Trophoblast cell (in vitro differentiated cells and primary cell): ENCODE measurements around the gene SLC6A18.

Source experiments
- DNase-seq, 2 donors: peaks; one replicate each; pipeline ENCODE4 v3.0.0-alpha.2; 2016
- H2AFZ ChIP-seq: 2 replicates; pipeline ENCODE4 v1.6.1; 2013; ENCODE audit warnings: low read length, moderate library complexity, mild to moderate bottlenecking; ENCODE audit not compliant: insufficient read depth, poor library complexity
- H2AK5ac ChIP-seq: 2 replicates; pipeline ENCODE4 v1.6.1; 2013; ENCODE audit warnings: mild to moderate bottlenecking, low read length
- H2BK120ac ChIP-seq: 2 replicates; pipeline ENCODE4 v1.6.1; 2013; ENCODE audit warnings: low read length, mild to moderate bottlenecking, moderate library complexity; ENCODE audit not compliant: insufficient read depth, poor library complexity
- H2BK12ac ChIP-seq: 2 replicates; pipeline ENCODE4 v1.6.1; 2013; ENCODE audit warnings: mild to moderate bottlenecking, low read length, moderate library complexity
- H2BK5ac ChIP-seq: 2 replicates; pipeline ENCODE4 v1.6.1; 2013; ENCODE audit warnings: low read length, low read depth, moderate library complexity, mild to moderate bottlenecking; ENCODE audit not compliant: poor library complexity
- H3K14ac ChIP-seq: 2 replicates; pipeline ENCODE4 v1.6.1; 2013; ENCODE audit warnings: mild to moderate bottlenecking, low read length
- H3K18ac ChIP-seq: 2 replicates; pipeline ENCODE4 v1.6.1; 2013; ENCODE audit warnings: mild to moderate bottlenecking, low read length
- H3K23ac ChIP-seq: 2 replicates; pipeline ENCODE4 v1.6.1; 2013; ENCODE audit warnings: low read length
- H3K27ac ChIP-seq: 2 replicates; pipeline ENCODE4 v1.5.1; 2013; ENCODE audit warnings: low read depth, mild to moderate bottlenecking, inconsistent platforms, low read length, moderate library complexity
- H3K27me3 ChIP-seq: 2 replicates; pipeline ENCODE4 v1.6.1; 2013; ENCODE audit warnings: inconsistent platforms, mild to moderate bottlenecking, low read length, moderate library complexity; ENCODE audit not compliant: insufficient read depth
- H3K36me3 ChIP-seq, 2 experiments: 1 replicate in 1 of 2; 2 replicates in 1 of 2; pipeline ENCODE4 v1.6.1; 2013; ENCODE audit warnings: low read length in 2 of 2, mild to moderate bottlenecking in 2 of 2, moderate library complexity in 1 of 2; ENCODE audit not compliant: insufficient read depth in 2 of 2, control insufficient read depth in 1 of 2
- H3K4ac ChIP-seq: 2 replicates; pipeline ENCODE4 v1.6.1; 2013; ENCODE audit warnings: low read depth, mild to moderate bottlenecking, low read length, moderate library complexity
- H3K4me1 ChIP-seq, 2 experiments: 1 replicate in 1 of 2; 2 replicates in 1 of 2; pipeline ENCODE4 v1.6.1; 2013; ENCODE audit warnings: low read length in 2 of 2, mild to moderate bottlenecking in 2 of 2, moderate library complexity in 1 of 2; ENCODE audit not compliant: insufficient read depth in 2 of 2, control insufficient read depth in 1 of 2
- H3K4me2 ChIP-seq: 2 replicates; pipeline ENCODE4 v1.6.1; 2013; ENCODE audit warnings: inconsistent platforms, mild to moderate bottlenecking, low read length, moderate library complexity
- H3K4me3 ChIP-seq: 2 replicates; pipeline ENCODE4 v1.5.1; 2013; ENCODE audit warnings: mild to moderate bottlenecking, low read depth, low read length, inconsistent platforms
- H3K79me1 ChIP-seq: one replicate; pipeline ENCODE4 v1.6.1; 2013; ENCODE audit warnings: low read length
- H3K79me2 ChIP-seq: 2 replicates; pipeline ENCODE4 v1.6.1; 2013; ENCODE audit warnings: low read length, mild to moderate bottlenecking; ENCODE audit not compliant: control insufficient read depth, insufficient read depth, poor library complexity
- H3K9ac ChIP-seq: 2 replicates; pipeline ENCODE4 v1.6.1; 2013; ENCODE audit warnings: mild to moderate bottlenecking, low read length
- H3K9me3 ChIP-seq: 2 replicates; pipeline ENCODE4 v1.6.1; 2013; ENCODE audit warnings: low read depth, mild to moderate bottlenecking, control low read depth, inconsistent platforms, low read length; ENCODE audit not compliant: insufficient read depth
- H4K12ac ChIP-seq: 2 replicates; pipeline ENCODE4 v1.6.1; 2013; ENCODE audit warnings: low read depth, mild to moderate bottlenecking, low read length, moderate library complexity
- H4K8ac ChIP-seq: 2 replicates; pipeline ENCODE4 v1.6.1; 2013; ENCODE audit warnings: low read depth, mild to moderate bottlenecking, low read length, moderate library complexity
- H4K91ac ChIP-seq: one replicate; pipeline ENCODE4 v1.6.1; 2013; ENCODE audit warnings: low read depth, mild to moderate bottlenecking, low read length, moderate library complexity
- WGBS: extraction: QIAGEN DNeasy Blood & Tissue Kit; methylation state at CpG from one replicate; pipeline ENCODE4 v1.1.7; 2013; ENCODE audit warnings: missing lambda C conversion rate; ENCODE audit not compliant: insufficient read length, insufficient coverage; ENCODE audit errors: extremely low coverage; 5-methylcytosine and 5-hydroxymethylcytosine counted together

The SLC6A18 gene

GRCh38 chr5:1205255-1206180, 19.7 kb upstream of the SLC6A18 start:
- H2AFZ ChIP-seq: no peak overlapping the region
- H3K27me3 ChIP-seq: no peaks in the 10 kb centered on the region
- no peak overlapping the region for H3K14ac ChIP-seq
- no peaks in the 10 kb centered on the region for H3K4me1 ChIP-seq
- no peak overlapping the region for H3K4me3 ChIP-seq
- H3K79me2 ChIP-seq: no peaks in the 10 kb centered on the region
- H3K9me3 ChIP-seq: peaks cover 2% of the 10 kb centered on the region
- H4K91ac ChIP-seq: no peak overlapping the region
- no peak overlapping the region for H2AK5ac ChIP-seq
- no CpG with 5 or more reads among the region's 11 CpGs for WGBS
- H2BK5ac ChIP-seq: no peak overlapping the region
- no peak overlapping the region for H3K23ac ChIP-seq
- H4K12ac ChIP-seq: no peak overlapping the region
- H3K27ac ChIP-seq: no peak overlapping the region
- H4K8ac ChIP-seq: no peak overlapping the region
- no peak overlapping the region for H3K9ac ChIP-seq
- H3K4ac ChIP-seq: no peak overlapping the region
- H2BK12ac ChIP-seq: no peak overlapping the region
- H3K4me2 ChIP-seq: no peak overlapping the region
- DNase-seq: no peak
- no peak overlapping the region for H2BK120ac ChIP-seq
- no peaks in the 10 kb centered on the region for H3K79me1 ChIP-seq
- no peak overlapping the region for H3K18ac ChIP-seq
- H3K36me3 ChIP-seq: no peaks in the 10 kb centered on the region

GRCh38 chr5:1206521-1207412, 18.4 kb upstream of the SLC6A18 start:
- H2BK12ac ChIP-seq: no peak overlapping the region
- peaks cover 3% of the 10 kb centered on the region for H3K9me3 ChIP-seq
- H3K9ac ChIP-seq: no peak overlapping the region
- no peaks in the 10 kb centered on the region for H3K4me1 ChIP-seq
- DNase-seq: no peak
- no peak overlapping the region for H3K4ac ChIP-seq
- no peak overlapping the region for H2BK120ac ChIP-seq
- no peak overlapping the region for H3K18ac ChIP-seq
- H4K12ac ChIP-seq: no peak overlapping the region
- H4K8ac ChIP-seq: no peak overlapping the region
- no peaks in the 10 kb centered on the region for H3K79me2 ChIP-seq
- H4K91ac ChIP-seq: no peak overlapping the region
- no peak overlapping the region for H3K4me3 ChIP-seq
- H3K27me3 ChIP-seq: no peaks in the 10 kb centered on the region
- no CpG with 5 or more reads among the region's 49 CpGs for WGBS
- H3K4me2 ChIP-seq: no peak overlapping the region
- no peak overlapping the region for H2AK5ac ChIP-seq
- no peak overlapping the region for H3K23ac ChIP-seq
- H3K14ac ChIP-seq: no peak overlapping the region
- no peaks in the 10 kb centered on the region for H3K36me3 ChIP-seq
- H2BK5ac ChIP-seq: no peak overlapping the region
- no peak overlapping the region for H3K27ac ChIP-seq
- no peaks in the 10 kb centered on the region for H3K79me1 ChIP-seq
- H2AFZ ChIP-seq: no peak overlapping the region

DNA sequence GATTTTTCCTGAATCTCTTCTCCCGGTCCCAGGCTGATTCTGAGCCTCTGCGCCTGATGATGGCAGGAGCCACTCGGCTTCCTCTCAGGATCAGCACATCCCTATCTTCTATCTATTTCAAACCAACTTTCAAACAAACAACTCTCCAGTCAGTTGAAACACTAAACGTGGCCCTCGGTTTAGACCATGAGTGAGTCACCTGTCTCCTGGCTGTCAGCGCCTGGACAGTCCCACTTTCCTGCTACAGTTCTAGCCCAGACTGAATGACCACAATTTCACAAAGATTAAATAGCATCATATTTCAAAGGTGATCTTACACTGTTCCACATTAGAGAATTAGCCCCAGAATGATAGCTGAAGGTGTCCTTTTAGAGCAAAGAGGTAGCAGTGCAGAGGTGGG, 17.6 kb upstream of the SLC6A18 start:
- H3K79me2 ChIP-seq: no peaks in the 10 kb centered on the region
- no peak for DNase-seq
- H3K18ac ChIP-seq: no peak overlapping the region

GRCh38 chr5:1208221-1208742, 16.9 kb upstream of the SLC6A18 start:
- Histone ChIP-seq H3K79me1 (no peaks in the 10 kb centered on the region), H3K4me1 (no peaks in the 10 kb centered on the region), H3K4ac (no peak overlapping the region), H3K14ac (no peak overlapping the region), H4K12ac (no peak overlapping the region), H2AFZ (no peak overlapping the region), H3K4me2 (no peak overlapping the region), H4K8ac (no peak overlapping the region), H2BK12ac (no peak overlapping the region), H3K18ac (no peak overlapping the region), H3K4me3 (no peak overlapping the region), H3K36me3 (no peaks in the 10 kb centered on the region), H3K9me3 (peaks cover 5% of the 10 kb centered on the region), H3K27me3 (no peaks in the 10 kb centered on the region), H3K23ac (no peak overlapping the region), H3K79me2 (no peaks in the 10 kb centered on the region), H2BK5ac (no peak overlapping the region), H4K91ac (no peak overlapping the region), H2AK5ac (no peak overlapping the region), H3K27ac (no peak overlapping the region), H3K9ac (no peak overlapping the region), H2BK120ac (no peak overlapping the region)
- DNase-seq: no peak
- no CpG with 5 or more reads among the region's 17 CpGs for WGBS

More for the DNA sequence above, 17.6 kb upstream of the SLC6A18 start:
- Histone ChIP-seq H2BK120ac (no peak overlapping the region), H3K23ac (no peak overlapping the region), H3K27me3 (no peaks in the 10 kb centered on the region), H3K79me1 (no peaks in the 10 kb centered on the region), H2BK5ac (no peak overlapping the region), H3K4me1 (no peaks in the 10 kb centered on the region), H3K9ac (no peak overlapping the region), H2AK5ac (no peak overlapping the region), H4K91ac (no peak overlapping the region), H3K14ac (no peak overlapping the region), H3K36me3 (no peaks in the 10 kb centered on the region), H2BK12ac (no peak overlapping the region), H4K12ac (no peak overlapping the region), H3K4me2 (no peak overlapping the region), H3K27ac (no peak overlapping the region), H3K4ac (no peak overlapping the region), H2AFZ (no peak overlapping the region), H4K8ac (no peak overlapping the region), H3K4me3 (no peak overlapping the region), H3K9me3 (peaks cover 5% of the 10 kb centered on the region)
- WGBS: no CpG with 5 or more reads among the region's 6 CpGs
